GM06990 (cell line): ENCODE results near the gene SLIRP.
"Not testable (repeated sequence)": the region's sequence is repeated elsewhere in the genome, so short reads cannot be mapped to it uniquely, and the experiment has no call there.

Source experiments
- DNase-seq: peaks from one replicate; pipeline ENCODE4 v3.0.0-alpha.2; 2011; ENCODE audit not compliant: insufficient read length; ENCODE audit errors: extremely low read depth
- H3K27me3 ChIP-seq: replicated peaks from 2 replicates; pipeline ENCODE4 v1.6.0; 2011; ENCODE audit warnings: low read length; ENCODE audit not compliant: control insufficient read depth, insufficient read depth
- H3K36me3 ChIP-seq: 2 replicates; pipeline ENCODE4 v1.5.1; 2011; ENCODE audit warnings: low read length; ENCODE audit not compliant: control insufficient read depth, insufficient read depth
- H3K4me3 ChIP-seq: replicated peaks from 2 replicates; pipeline ENCODE4 v1.5.1; 2011; ENCODE audit warnings: low read depth, mild to moderate bottlenecking, control low read depth, low read length
- CTCF ChIP-seq: IDR thresholded peaks from 2 replicates; pipeline ENCODE4 v1.5.1; 2011; ENCODE audit warnings: low read length, control low read depth, mild to moderate bottlenecking, inconsistent platforms; ENCODE audit not compliant: insufficient read depth, poor library complexity, severe bottlenecking

The SLIRP gene

GRCh38 chr14:77707724-77708408, at the start of gene SLIRP, which contains the start of gene ALKBH1:
SLIRP (plus strand) TSS chr14:77708103; CDS start chr14:77708112, 9 bp downstream.
ALKBH1 (minus strand) TSS chr14:77708023; CDS start chr14:77708004, 19 bp downstream.
- Histone ChIP-seq H3K4me3 (peak within 1 kb of the TSS; percentile 71), H3K36me3 (peaks cover 4% of the 10 kb centered on the region), H3K27me3 (no peaks in the 10 kb centered on the region)
- peak; percentile 78 for DNase-seq
- TF ChIP-seq CTCF, result no peak

- no peak for DNase-seq
- no peak for TF ChIP-seq CTCF
- Histone ChIP-seq H3K36me3 (no peaks in the 10 kb centered on the region), H3K4me3 (no peak overlapping the region), H3K27me3 (no peaks in the 10 kb centered on the region; the same call in 1 of the 2 replicates)
These were observed 48.1 kb upstream of the SLIRP start for GRCh38 chr14:77659831-77660230.

- Histone ChIP-seq H3K36me3 (no peaks in the 10 kb centered on the region), H3K27me3 (no peaks in the 10 kb centered on the region; the same call in 1 of the 2 replicates), H3K4me3 (no peak overlapping the region)
- DNase-seq, result no peak
- no peak for TF ChIP-seq CTCF
These were observed 47.1 kb upstream of the SLIRP start for GRCh38 chr14:77660754-77661153.

- H3K4me3 ChIP-seq, H3K36me3 ChIP-seq, H3K27me3 ChIP-seq, DNase-seq: not testable (repeated sequence)
These were observed 46.3 kb upstream of the SLIRP start for GRCh38 chr14:77661562-77661961.

- H3K27me3 ChIP-seq, result no peaks in the 10 kb centered on the region
- no peak for DNase-seq
- TF ChIP-seq CTCF, result no peak
These were observed 44.6 kb upstream of the SLIRP start for GRCh38 chr14:77663293-77663692.

GRCh38 chr14:77667331-77667730, 40.6 kb upstream of the SLIRP start:
- no peak for TF ChIP-seq CTCF
- Histone ChIP-seq H3K27me3 (no peaks in the 10 kb centered on the region), H3K36me3 (no peaks in the 10 kb centered on the region), H3K4me3 (no peak overlapping the region)
- DNase-seq, result no peak

More at GRCh38 chr14:77663293-77663692, 44.6 kb upstream of the SLIRP start:
- no peak overlapping the region for H3K4me3 ChIP-seq
- H3K36me3 ChIP-seq, result no peaks in the 10 kb centered on the region
